ENCODE measurements around the gene FBXO46. TPM values are rescaled to one million over a fixed set of nuclear protein-coding genes. Genes with fewer than 3 reads are reported as not detected.

The FBXO46 gene, protein sequence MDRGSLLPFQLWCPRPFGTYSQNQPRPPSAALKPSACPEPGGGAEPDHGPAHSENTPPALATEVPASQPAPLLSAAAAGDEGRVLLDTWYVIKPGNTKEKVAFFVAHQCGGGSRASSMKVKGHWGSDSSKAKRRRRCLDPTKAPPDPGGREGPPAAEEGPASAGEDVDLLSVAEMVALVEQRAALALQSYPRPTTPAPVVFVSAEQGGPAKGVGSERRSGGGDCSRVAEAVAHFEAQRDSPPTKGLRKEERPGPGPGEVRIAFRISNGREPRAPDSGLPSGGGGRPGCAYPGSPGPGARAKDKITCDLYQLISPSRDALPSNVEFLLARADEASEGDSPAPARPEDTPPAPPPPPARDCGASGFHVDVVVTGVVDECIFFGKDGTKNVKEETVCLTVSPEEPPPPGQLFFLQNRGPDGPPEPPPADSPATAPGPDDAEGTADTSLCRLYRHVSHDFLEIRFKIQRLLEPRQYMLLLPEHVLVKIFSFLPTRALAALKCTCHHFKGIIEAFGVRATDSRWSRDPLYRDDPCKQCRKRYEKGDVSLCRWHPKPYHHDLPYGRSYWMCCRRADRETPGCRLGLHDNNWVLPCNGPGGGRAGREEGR
- 4.4 and 5.6 TPM in 2 replicates for total RNA-seq

DNA sequence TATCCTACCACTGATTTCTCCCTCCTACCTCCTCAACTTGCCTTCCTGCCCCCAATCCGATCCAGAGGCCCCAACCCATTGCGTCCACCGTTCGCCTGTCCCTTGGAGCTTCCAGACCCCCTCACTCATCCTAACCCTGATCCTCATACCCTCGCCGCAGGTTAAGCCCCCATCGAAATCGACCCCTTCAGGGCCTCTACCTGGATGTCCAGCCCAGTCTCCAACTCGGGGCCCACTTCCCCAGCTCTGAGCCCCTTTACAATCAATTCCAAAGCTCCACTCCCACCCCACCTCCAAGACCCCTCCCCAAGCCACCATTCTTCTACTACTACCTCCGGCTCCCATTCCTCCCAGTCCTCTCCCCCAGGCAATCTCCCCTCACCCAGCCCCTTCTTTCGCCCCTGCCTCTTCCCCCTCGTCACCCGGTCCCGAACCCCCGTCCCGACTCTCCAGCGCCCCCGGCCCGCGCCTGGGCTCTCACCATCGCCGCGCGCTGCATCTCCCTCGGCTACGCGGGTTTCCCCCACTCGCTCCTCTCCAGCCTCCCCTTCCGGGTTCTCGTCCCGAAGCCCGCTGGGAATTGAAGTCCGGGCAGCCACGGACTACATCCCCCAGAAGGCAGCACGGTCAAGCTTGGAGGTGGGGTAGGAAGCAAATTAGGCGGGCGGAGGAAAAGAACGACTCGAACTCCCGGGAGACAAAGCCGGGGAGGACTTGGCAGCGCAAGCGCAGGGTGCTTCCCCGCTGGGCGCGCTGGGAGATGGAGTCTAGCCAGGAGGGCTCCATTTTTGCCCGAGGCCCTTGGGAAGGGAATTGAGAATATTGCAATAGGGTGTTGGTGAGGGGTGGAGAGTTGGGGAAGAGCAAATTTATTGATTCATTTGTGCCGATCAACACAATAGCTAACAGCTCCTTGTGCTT lies at the start of gene FBXO46:
FBXO46 (minus strand) TSS at position 529 of the 921 bp plus-strand sequence. CDS start 17,401 bp downstream, outside the sequence.

DNA sequence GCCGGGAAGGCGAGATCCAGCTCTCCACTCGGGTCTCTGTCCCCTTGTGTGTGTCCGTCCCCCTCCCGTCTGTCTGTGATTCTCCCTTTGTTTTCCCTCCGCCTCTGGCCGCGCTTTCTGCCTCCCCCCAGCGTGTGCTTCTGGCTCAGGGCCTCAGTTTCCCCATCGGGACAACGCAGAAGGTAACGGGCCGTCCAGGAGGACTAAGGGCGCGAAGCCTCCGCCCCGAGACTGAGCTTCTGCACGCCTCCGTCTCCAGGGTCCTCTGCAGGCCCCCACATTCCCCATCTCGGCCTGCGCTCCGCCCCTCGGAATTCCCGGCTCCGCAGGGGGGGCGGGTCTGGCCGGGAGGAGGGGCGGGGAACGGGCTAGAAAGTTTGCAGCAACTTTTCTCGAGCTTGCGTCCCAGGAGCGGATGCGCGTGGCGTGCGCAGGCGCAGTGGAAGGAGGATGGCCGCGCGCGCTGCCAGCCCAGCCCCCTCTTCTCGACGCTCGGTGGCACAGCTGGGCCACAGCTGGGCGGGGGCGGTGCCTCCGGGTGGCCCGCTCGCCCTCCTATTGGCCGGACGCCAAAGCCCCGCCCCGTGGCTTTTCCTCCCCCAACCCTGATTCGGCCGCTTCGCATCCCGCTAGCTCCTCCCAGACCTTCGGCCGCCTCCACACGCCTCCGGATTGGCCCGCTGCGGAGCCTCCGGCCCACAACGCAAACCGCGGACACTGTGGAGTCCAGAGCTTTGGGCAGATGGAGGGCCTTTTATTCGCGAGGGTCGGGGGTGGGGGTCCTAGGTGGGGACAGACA lies 38.5 kb upstream of the FBXO46 start, which contains the start of gene SIX5:
SIX5 (minus strand) TSS at position 269 of the 799 bp plus-strand sequence. CDS start 408 bp downstream, outside the sequence.

DNA sequence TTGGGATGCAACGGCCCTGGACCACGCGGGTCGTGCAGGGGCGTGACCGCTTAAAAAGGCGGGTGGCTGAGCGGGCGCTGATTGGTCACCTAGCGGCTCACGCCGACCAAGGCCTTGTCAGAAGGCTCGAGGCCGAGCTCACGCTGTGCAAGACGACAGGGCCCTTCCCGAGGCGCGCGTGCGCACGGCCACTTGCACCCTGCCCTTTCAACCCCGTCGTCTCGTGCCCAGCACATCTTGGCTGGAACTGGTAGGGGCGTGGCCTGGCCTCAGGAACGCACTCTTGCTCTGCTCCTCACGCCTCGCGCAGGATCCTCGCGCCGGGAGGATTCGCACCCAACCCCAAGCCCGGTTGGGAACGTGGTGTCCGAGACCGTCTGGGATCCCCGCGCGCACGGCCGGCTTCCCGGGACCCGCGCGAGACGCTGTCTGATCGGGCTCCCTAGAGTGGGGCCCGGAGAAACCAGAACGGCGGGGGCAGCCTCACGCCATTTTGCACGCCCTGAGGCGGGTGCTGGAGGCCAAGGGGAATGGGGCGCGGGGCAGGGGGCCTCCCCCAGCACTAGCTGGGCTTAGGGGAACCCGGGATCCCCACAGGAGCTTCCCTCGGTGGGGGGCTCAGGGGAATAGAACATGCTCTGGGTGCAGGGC lies 2.6 kb upstream of the FBXO46 start, which contains the start of gene MEIOSIN:
MEIOSIN (plus strand) TSS at position 280 of the 651 bp plus-strand sequence. CDS start 1,938 bp downstream, outside the sequence.

DNA sequence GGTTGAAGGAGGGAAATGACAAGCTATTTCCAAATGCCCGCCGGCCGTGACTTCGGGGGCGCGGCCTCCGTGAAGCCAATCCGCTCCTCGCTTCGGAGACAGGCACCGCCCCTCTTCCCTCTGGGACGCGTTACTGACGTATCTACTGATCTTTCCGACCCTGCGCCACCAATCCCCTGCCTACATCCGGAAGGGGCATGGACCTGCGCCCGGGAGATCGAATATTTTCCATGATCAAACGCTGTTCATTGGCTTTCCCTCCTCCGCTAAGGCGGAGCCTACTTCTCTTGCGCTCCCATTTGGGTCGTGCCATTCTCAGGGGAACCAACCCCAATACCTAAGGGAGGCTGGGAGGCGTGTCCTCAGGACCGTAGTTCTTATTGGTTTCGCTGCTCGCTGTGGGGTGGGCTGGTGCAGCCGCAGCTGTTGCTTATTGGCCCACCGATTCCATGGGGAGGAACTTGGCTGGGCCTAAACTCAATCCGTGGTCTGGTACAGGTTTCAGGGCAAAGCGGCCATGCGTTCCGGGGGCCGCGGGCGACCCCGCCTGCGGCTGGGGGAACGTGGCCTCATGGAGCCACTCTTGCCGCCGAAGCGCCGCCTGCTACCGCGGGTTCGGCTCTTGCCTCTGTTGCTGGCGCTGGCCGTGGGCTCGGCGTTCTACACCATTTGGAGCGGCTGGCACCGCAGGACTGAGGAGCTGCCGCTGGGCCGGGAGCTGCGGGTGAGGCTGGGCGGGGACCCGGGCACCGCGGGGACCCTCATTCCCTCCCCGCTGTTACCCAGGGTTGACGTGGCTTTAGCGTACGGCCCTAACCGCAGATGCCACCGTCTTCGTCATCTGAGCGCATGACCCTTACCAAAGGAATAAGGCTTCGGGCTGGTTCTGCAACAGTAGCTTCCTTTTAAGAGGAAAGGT lies 38.2 kb downstream of the FBXO46 start, which contains the start of gene QPCTL:
QPCTL (plus strand) TSS at position 480 of the 919 bp plus-strand sequence; CDS start at position 518, 38 bp downstream.

DNA sequence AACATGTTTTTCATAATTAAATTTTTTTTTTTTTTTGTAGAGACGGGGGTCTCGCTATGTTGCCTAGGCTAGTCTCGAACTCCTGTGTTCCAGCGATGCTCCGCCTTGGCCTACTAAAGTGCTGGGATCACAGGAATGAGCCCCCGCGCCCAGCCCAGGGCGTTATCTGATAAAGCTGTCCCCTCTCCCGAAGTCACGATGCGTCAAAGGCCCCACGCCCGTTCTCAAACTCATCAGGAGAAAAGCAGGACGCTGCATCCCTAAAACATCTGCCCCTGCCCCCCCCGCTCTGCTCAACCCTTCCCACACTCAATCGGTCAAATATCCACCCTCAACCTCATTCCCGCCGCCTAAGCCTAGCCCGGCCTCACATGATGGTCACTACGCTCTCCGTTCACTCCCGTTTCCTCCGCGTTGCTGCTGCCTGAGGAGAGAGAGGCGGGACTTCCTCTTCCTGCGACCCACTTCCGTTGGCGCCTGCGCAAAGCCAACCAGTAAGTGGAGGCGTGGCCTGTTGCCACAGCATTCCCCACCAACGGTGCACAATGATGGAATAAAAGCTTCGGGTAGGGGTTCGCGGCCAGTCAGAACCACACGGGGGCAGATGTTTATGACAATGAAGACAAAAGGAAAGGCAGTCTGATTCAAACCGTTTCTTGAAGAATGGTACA lies 39.0 kb downstream of the FBXO46 start, which contains the start of gene SNRPD2:
SNRPD2 (minus strand) TSS at position 438 of the 671 bp plus-strand sequence; CDS start at position 373, 65 bp downstream.

DNA sequence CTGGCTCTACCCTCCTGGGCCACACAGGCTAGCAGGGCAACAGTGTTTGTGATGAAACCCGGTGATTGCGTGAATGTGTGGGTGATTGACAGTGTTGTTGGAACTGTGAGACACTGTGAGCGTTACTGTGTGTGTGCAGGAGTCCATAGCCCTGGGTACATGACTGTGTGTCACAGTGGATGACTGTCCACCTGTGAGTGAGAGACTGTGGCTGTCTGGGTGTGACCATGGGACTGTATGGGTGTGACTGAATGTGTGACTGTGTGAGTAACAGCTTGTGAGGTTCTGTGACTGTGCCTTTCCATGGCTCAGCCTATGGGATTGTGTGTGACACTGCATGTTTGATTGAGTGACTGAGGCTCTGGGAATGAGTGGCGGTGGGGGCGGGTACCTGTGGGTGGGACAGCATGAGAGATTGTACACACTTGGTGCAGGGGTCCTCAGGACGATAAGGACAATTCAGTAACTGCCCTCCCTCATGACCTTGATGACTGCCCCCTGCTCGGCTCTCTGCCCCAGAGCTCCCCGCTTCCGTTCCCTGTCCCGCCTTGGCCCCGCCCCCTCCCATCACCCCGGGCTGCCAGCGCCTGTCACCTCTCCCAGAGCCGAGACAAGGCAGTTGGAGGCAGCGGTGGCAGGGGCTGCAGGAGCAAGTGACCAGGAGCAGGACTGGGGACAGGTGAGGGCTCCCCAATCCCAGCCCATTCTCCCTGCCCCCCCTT lies 62.9 kb downstream of the FBXO46 start, which contains the start of gene GIPR:
GIPR (plus strand) TSS at position 602 of the 722 bp plus-strand sequence. CDS start 1,300 bp downstream, outside the sequence.

Other genes starting within 250 kb of the FBXO46 start
- gene RTN2, start 233.8 kb downstream of the FBXO46 start, total RNA-seq: 6.1 and 8.1 TPM in 2 replicates
- gene PPM1N, start 232.5 kb downstream of the FBXO46 start, total RNA-seq: 2.3 and 2.7 TPM in 2 replicates
- 79.4 and 119 TPM in 2 replicates for gene VASP, start 223.4 kb downstream of the FBXO46 start, total RNA-seq
- 5.2 and 6.0 TPM in 2 replicates for gene OPA3, start 146.1 kb downstream of the FBXO46 start, total RNA-seq
- 0.11 and 0.12 TPM in 2 replicates for gene GPR4, start 128.7 kb downstream of the FBXO46 start, total RNA-seq
- 48.3 and 65.2 TPM in 2 replicates for gene EML2, start 91.5 kb downstream of the FBXO46 start, total RNA-seq
- gene GIPR, start 62.7 kb downstream of the FBXO46 start, total RNA-seq: under 0.01 TPM in 1 of 2 replicates, not detected in the other
- 360 and 424 TPM in 2 replicates for gene SNRPD2, start 38.9 kb downstream of the FBXO46 start, total RNA-seq
- 15.6 and 24.7 TPM in 2 replicates for gene QPCTL, start 38.2 kb downstream of the FBXO46 start, total RNA-seq
- gene MEIOSIN, start 2.5 kb upstream of the FBXO46 start, total RNA-seq: not detected in 2 replicates
- gene SIX5, start 38.4 kb upstream of the FBXO46 start, total RNA-seq: 7.0 and 13.6 TPM in 2 replicates
- 21.7 and 39.0 TPM in 2 replicates for gene DMPK, start 51.6 kb upstream of the FBXO46 start, total RNA-seq
- gene DMWD, start 61.9 kb upstream of the FBXO46 start, total RNA-seq: 42.9 and 55.0 TPM in 2 replicates
- 0.11 and 0.12 TPM in 2 replicates for gene RSPH6A, start 84.4 kb upstream of the FBXO46 start, total RNA-seq
- 34.7 and 37.6 TPM in 2 replicates for gene SYMPK, start 132.3 kb upstream of the FBXO46 start, total RNA-seq
- not detected in 2 replicates for gene FOXA3, start 133.4 kb upstream of the FBXO46 start, total RNA-seq
- gene IRF2BP1, start 155.2 kb upstream of the FBXO46 start, total RNA-seq: 29.3 and 34.6 TPM in 2 replicates
- gene MYPOP, start 171.7 kb upstream of the FBXO46 start, total RNA-seq: 0.77 and 1.2 TPM in 2 replicates
- gene NANOS2, start 183.9 kb upstream of the FBXO46 start, total RNA-seq: not detected in 2 replicates
- under 0.01 TPM in 1 of 2 replicates, not detected in the other for gene NOVA2, start 243.0 kb upstream of the FBXO46 start, total RNA-seq